Testis (tissue), 2 donors: ENCODE data around the gene MSI2.

Experiments
- POLR2A ChIP-seq: fragments of 450-650 bp; IDR thresholded peaks from one replicate; pipeline ENCODE4 v1.6.1; 2017; ENCODE audit warnings: antibody characterized with exemption, mild to moderate bottlenecking, moderate library complexity
- TF ChIP-seq, protein P1 (sequence below), 3 experiments: fragments of 450-650 bp in 2 of 3; fragments of 200-600 bp in 1 of 3; sonication (generic) in 1 of 3; IDR thresholded peaks; one replicate each; pipeline ENCODE4 v1.5.1; 2016 to 2019; ENCODE audit warnings: antibody characterized with exemption in 3 of 3, mild to moderate bottlenecking in 2 of 3, moderate library complexity in 1 of 3

DNA sequence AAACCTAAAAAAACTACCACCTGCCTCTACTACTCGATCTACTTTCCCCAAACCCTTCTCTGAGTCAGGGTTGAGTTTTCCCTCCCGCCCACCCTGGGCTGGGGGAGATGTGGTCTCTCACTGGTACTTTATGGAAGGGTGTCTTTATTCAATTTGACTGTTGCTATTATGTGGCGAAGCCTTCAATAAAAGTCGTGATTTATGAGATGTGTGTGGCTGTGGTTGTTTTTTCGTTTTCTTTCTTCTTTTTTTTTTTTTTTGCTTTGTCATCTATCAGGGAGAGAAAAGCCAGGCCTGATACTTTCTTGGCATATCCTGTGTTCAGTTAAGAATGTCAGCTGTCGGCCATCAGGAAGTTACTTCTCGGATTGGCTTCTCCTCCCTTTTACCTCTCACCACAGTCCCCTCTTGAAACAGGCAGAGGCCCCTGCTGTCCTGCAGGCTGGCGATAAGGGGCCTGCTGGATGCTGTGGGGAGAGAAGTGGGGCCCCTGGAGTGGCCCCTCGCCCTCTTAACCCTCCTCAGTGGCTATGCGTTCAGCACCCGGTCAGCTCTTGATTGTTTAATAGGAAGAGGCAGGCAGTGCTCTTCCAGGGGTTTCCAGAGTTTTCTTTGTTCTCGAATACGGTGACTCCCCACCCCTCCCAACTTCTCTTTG, 123.0 kb downstream of the MSI2 start:
- TF ChIP-seq POLR2A = no peak
- TF ChIP-seq, protein P1, sequence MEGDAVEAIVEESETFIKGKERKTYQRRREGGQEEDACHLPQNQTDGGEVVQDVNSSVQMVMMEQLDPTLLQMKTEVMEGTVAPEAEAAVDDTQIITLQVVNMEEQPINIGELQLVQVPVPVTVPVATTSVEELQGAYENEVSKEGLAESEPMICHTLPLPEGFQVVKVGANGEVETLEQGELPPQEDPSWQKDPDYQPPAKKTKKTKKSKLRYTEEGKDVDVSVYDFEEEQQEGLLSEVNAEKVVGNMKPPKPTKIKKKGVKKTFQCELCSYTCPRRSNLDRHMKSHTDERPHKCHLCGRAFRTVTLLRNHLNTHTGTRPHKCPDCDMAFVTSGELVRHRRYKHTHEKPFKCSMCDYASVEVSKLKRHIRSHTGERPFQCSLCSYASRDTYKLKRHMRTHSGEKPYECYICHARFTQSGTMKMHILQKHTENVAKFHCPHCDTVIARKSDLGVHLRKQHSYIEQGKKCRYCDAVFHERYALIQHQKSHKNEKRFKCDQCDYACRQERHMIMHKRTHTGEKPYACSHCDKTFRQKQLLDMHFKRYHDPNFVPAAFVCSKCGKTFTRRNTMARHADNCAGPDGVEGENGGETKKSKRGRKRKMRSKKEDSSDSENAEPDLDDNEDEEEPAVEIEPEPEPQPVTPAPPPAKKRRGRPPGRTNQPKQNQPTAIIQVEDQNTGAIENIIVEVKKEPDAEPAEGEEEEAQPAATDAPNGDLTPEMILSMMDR (IDR thresholded peaks at IDR 0.05) = no peak
